Heart right ventricle (tissue), 16 donors: ENCODE data around the gene CFP. TPM values are rescaled to one million over a fixed set of nuclear protein-coding genes. Genes with fewer than 3 reads are reported as not detected.

Experiments used
- ATAC-seq, 8 donors: fragments of 200-7000 bp; cut with Tn5 transposase; one replicate each; pipeline ENCODE4 v1.9.1; 2020; ENCODE audit warnings: mild to moderate bottlenecking in 8 of 8, moderate library complexity in 8 of 8, moderate number of reproducible peaks in 1 of 8
- DNase-seq, 2 donors: peaks; one replicate each; pipeline ENCODE4 v3.0.0-alpha.2; 2020
- H3K27ac ChIP-seq, 10 donors: fragments of 200-600 bp; sonication (generic) in 2 of 10; one replicate each; pipeline versions ENCODE4 v1.5.0 to v1.8.0; 2020 to 2022; ENCODE audit warnings: mild to moderate bottlenecking in 3 of 10
- H3K27me3 ChIP-seq, 7 donors: fragments of 200-600 bp; one replicate each; pipeline ENCODE4 v1.8.0; 2021 to 2022; ENCODE audit warnings: mild to moderate bottlenecking in 2 of 7
- H3K36me3 ChIP-seq, 9 donors: fragments of 200-600 bp; sonication (generic) in 1 of 9; one replicate each; pipeline versions ENCODE4 v1.5.0 to v1.8.0; 2020 to 2022; ENCODE audit warnings: mild to moderate bottlenecking in 2 of 9
- H3K4me1 ChIP-seq, 9 donors: fragments of 200-600 bp; sonication (generic) in 1 of 9; one replicate each; pipeline versions ENCODE4 v1.5.0 to v1.8.0; 2020 to 2022; ENCODE audit warnings: mild to moderate bottlenecking in 4 of 9
- H3K4me3 ChIP-seq, 10 donors: fragments of 200-600 bp; sonication (generic) in 2 of 10; one replicate each; pipeline versions ENCODE4 v1.5.0 to v1.8.0; 2020 to 2022; ENCODE audit warnings: mild to moderate bottlenecking in 7 of 10, moderate library complexity in 2 of 10
- H3K9me3 ChIP-seq, 11 donors: fragments of 200-600 bp in 10 of 11; sonication (generic) in 2 of 11; one replicate each; pipeline versions ENCODE4 v1.5.0 to v1.8.0; 2013 to 2022; ENCODE audit warnings: mild to moderate bottlenecking in 2 of 11, control low read depth in 1 of 11, moderate library complexity in 1 of 11
- CTCF ChIP-seq, 9 donors: fragments of 200-600 bp; sonication (generic) in 2 of 9; IDR thresholded peaks; one replicate each; pipeline versions ENCODE4 v1.5.0 to v1.8.0; 2021 to 2022; ENCODE audit warnings: antibody characterized with exemption in 9 of 9, mild to moderate bottlenecking in 5 of 9, moderate library complexity in 1 of 9
- WGBS, 2 donors: extraction: QIAGEN DNeasy Blood & Tissue Kit; methylation state at CpG; one replicate each; pipeline ENCODE4 v1.1.7; 2013; ENCODE audit warnings: inconsistent platforms in 1 of 2; 5-methylcytosine and 5-hydroxymethylcytosine counted together
- intact Hi-C, 10 donors: fragments of 100-400 bp; cut with DNase I; formaldehyde crosslinking; loops; one replicate each; pipeline versions ENCODE4 v1.11.1 to v1.14.2; 2022
- polyA plus RNA-seq, 2 donors: library from polyadenylated mRNA; stranded (reverse); fragments of 200-250 nt; gene quantifications; one replicate each; pipeline ENCODE4 v1.2.3, GENCODE V29; 2013
- total RNA-seq, 10 donors: library from RNA; stranded (reverse); fragmentation: NEBNext Ultra II Directional in 3 of 10; extraction: Animal tissue kit (Norgen Biotek cat#: 25700) in 3 of 10; gene quantifications; one replicate each; pipeline versions ENCODE4 v1.2.1 to v1.2.4, GENCODE V29; 2021 to 2023
- donor health status: Arrhythmogenic right ventricular cardiomyopathy.
- donor health status: ischemic (EF 13 %, LVEDD 7.1; RV severe dilation, severe dysfunction).
- donor health status: healthy with polysubstance abuse.
- donor health status: DM: no; HTN: yes; CAD: no.
- donor health status: DM: no; HTN: no; CAD: no.
- donor health status: ischemic (EF 25% LVEDD 6.9; RV normal size, moderate dysfunction).
- donor health status: ischemic (EF 25% LVEDD 5.7; RV mildly dilated, moderate dysfunction).
- donor health status: healthy.
- donor health status: DM: yes; HTN: yes; CAD: no.
- donor health status: Ischemic cardiomyopathy.
- donor health status: ischemic (EF 35%, LVEDD 5.7; RV mildly dilated, moderate dysfunction).
- donor health status: nonischemic (EF 11% LVEDD 7.7; RV severe dilation, severe dysfunction).
- donor health status: DM: yes; HTN: yes; CAD: no.
- donor health status: PGD.
- donor health status: ischemic (EF 29% LVEDD 5.4; RV normal size, mild dysfunction).
- donor health status: nonischemic (EF 23%, LVEDD 6.1; RV moderate dilation, normal function).

The CFP gene
- total and polyA plus RNA-seq, 12 donors, result 1.1 to 12.4 (median 2.1) TPM

DNA sequence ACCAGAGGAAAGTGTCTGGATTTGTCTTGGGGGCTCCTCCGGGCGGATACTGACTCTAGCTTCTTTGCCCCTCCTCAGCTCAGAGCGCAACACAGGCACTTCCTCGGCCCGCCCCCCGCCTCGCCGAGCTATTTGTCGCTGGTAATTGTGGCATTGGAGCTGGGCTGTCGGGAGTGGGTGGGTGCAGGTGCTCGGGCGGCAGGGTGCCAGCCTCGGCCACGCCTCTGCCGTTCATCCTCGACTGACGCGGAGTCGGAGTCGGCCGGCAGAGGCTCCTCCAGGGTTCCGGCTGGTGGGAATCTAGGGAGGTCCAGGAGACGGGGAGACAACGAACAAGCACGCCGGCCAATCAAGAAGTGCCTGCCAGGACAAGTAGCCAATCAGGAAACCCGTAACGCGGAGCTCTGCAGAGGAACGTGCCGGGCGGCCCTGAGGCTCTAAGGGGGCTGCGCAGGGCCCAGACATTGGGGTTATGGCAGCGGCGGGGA is 6.1 kb downstream of the CFP start:
- ATAC-seq, result peak in 7 of 8 donors; percentile 42 to 81 (median 74)
- peaks cover 0 to 5% (median 0%) of the 10 kb centered on the region in 9 donors for H3K4me1 ChIP-seq
- intact Hi-C loops, result no loop called here

DNA sequence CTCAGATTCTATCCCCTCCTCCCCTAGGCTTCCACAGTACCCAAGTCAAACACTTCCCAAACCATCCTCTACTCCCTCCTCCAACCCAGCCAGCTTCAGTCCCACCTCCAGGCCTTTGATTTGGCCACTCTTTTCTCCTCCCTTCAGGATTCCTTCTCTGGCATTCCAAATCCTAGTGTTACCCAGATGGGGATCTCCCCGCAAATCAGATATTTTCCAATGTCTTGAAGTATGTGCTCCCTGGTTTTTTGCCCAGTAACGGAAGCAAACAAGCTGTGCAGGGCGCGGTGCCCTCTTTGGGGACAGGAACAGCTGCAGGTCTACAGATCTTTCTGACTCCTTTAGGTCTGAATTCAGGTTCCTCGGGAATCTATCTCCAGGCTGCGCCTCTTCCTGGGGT is 7.9 kb downstream of the CFP start:
- WGBS, 2 donors, result 81% methylated on average over 6 of the region's 6 CpGs
- no peak for ATAC-seq
- TF ChIP-seq CTCF (IDR thresholded peaks at IDR 0.05), result no peak
- no peaks in the 10 kb centered on the region for H3K36me3 ChIP-seq
- no peak overlapping the region for H3K4me3 ChIP-seq
- no peak overlapping the region for H3K27ac ChIP-seq
- H3K9me3 ChIP-seq, result no peaks in the 10 kb centered on the region
- no peak for DNase-seq
- peaks cover 0 to 5% (median 0%) of the 10 kb centered on the region in 9 donors for H3K4me1 ChIP-seq
- H3K27me3 ChIP-seq, result peaks cover 0 to 31% (median 0%) of the 10 kb centered on the region in 7 donors
- intact Hi-C loops, result no loop called here

More for the DNA sequence above, 6.1 kb downstream of the CFP start:
- Histone ChIP-seq H3K36me3 (no peaks in the 10 kb centered on the region), H3K27ac (no peak overlapping the region), H3K9me3 (no peaks in the 10 kb centered on the region), H3K27me3 (peaks cover 0 to 26% (median 0%) of the 10 kb centered on the region in 7 donors), H3K4me3 (peak overlapping the region in 8 of 10 donors; percentile 9 to 41 (median 32))
- no peak for TF ChIP-seq CTCF (IDR thresholded peaks at IDR 0.05)
- 0 to 1% methylated on average over 35 of the region's 35 CpGs for WGBS, 2 donors
- peak; percentile 38 to 56 for DNase-seq

- no peak for TF ChIP-seq CTCF (IDR thresholded peaks at IDR 0.05)
- Histone ChIP-seq H3K9me3 (no peaks in the 10 kb centered on the region), H3K4me1 (peaks cover 0 to 5% (median 0%) of the 10 kb centered on the region in 9 donors), H3K27me3 (peaks cover 0 to 47% (median 0%) of the 10 kb centered on the region in 7 donors), H3K4me3 (no peak overlapping the region), H3K27ac (no peak overlapping the region), H3K36me3 (no peaks in the 10 kb centered on the region)
- ATAC-seq (no peak), DNase-seq (no peak)
- intact Hi-C loops, result no loop called here
- WGBS, 2 donors, result 48 to 49% methylated on average over 9 of the region's 9 CpGs
These were observed 9.4 kb downstream of the CFP start for GRCh38 chrX:47620303-47620685.

GRCh38 chrX:47619486-47620302 is 10.0 kb downstream of the CFP start, which contains the start of gene SYN1:
Gene SYN1 (minus strand): TSS chrX:47619857. CDS start chrX:47619728, 129 bp downstream.
- H3K4me1 ChIP-seq, result peaks cover 0 to 5% (median 0%) of the 10 kb centered on the region in 9 donors
- intact Hi-C loops, result no loop called here
- DNase-seq, result peak; percentile 79 to 83
- no peak within 1 kb of the TSS for H3K27ac ChIP-seq
- peaks cover 0 to 48% (median 0%) of the 10 kb centered on the region in 7 donors for H3K27me3 ChIP-seq
- peak in 3 of 9 donors; percentile 24 to 63 (median 41) for TF ChIP-seq CTCF (IDR thresholded peaks at IDR 0.05)
- no peaks in the 10 kb centered on the region for H3K36me3 ChIP-seq
- H3K4me3 ChIP-seq, result peak within 1 kb of the TSS in 8 of 10 donors; percentile 10 to 48 (median 42)
- ATAC-seq, result peak; percentile 92 to 98 (median 94)
- WGBS, 2 donors, result 1 to 3% methylated on average over 26 to 82 of the region's 88 CpGs
- no peaks in the 10 kb centered on the region for H3K9me3 ChIP-seq
